ENCODE measurements around the gene EHBP1.

The EHBP1 gene

DNA sequence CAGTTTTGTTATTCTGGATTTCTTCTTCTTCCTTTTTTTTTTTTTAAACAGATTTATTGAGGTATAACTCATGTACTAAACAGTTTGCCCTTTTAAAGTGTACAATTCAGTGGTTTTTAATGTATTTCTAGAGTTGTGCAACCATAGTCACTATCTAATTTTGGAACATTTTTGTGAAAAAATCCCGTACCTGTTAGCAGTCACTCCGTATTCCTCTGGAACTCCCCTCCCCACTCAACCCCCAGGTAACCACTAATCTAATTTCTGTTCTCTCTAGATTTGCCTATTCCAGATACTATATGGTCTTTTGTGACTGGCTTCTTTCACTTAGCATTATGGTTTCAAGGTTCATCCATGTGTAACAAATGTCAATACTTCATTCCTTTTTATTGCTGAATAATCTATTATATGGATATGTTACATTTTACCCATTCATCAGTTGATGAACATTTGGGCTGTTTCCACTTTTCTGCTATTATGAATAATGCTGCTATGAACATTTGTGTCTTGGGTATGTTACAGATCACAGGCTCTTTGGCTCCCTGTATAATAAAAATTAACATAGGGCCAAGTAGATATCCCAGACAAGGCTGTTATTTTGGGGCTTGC lies 21.9 kb downstream of the EHBP1 start:
- in situ Hi-C loops (cut with MboI; ENCODE audit: low pct_unique_long_range_greater_than_20kb, low sequenced_read_pairs, unreplicated experiment): no loop called here
- DNase-seq (ENCODE audit: low spot score): no peak
- TF ChIP-seq, protein P1, sequence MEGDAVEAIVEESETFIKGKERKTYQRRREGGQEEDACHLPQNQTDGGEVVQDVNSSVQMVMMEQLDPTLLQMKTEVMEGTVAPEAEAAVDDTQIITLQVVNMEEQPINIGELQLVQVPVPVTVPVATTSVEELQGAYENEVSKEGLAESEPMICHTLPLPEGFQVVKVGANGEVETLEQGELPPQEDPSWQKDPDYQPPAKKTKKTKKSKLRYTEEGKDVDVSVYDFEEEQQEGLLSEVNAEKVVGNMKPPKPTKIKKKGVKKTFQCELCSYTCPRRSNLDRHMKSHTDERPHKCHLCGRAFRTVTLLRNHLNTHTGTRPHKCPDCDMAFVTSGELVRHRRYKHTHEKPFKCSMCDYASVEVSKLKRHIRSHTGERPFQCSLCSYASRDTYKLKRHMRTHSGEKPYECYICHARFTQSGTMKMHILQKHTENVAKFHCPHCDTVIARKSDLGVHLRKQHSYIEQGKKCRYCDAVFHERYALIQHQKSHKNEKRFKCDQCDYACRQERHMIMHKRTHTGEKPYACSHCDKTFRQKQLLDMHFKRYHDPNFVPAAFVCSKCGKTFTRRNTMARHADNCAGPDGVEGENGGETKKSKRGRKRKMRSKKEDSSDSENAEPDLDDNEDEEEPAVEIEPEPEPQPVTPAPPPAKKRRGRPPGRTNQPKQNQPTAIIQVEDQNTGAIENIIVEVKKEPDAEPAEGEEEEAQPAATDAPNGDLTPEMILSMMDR (IDR thresholded peaks at IDR 0.05; ENCODE audit: extremely low read depth, insufficient read depth, missing control alignments): no peak

DNA sequence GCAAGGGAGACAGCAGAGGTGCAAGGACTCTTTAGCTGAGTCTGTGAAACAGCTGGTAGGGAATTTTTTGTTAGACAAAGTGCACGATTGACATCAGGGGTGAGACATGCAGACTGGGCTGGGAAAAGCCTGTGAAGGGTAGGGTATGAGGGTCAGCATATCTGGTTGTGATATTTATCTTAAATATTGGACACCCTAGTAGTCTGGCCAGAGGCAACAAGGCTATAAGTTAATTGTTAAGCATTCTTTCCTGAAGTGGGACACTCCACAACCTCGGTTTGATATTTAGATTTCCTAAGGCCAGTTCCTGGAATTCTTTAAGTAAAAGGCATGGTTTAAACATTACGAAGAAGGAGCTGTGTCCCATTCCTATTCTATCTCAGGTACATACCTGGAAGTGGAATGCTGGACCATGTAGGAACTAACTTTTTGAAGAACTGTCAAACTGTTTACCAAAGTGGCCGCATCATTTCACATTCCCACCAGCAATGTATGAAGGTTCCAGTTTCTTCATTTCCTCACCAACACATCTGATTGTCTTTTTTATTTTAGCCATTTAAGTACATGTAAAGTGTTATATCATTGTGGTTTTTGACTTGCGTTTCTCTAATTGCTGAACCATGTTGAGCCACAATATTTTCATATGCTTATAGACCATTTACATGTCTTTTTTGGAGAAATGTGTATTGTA lies 22.5 kb downstream of the EHBP1 start:
- DNase-seq (ENCODE audit: low spot score): no peak
- in situ Hi-C loops (cut with MboI; ENCODE audit: low pct_unique_long_range_greater_than_20kb, low sequenced_read_pairs, unreplicated experiment): no loop called here
- TF ChIP-seq, protein P1 (IDR thresholded peaks at IDR 0.05; ENCODE audit: extremely low read depth, insufficient read depth, missing control alignments): no peak

DNA sequence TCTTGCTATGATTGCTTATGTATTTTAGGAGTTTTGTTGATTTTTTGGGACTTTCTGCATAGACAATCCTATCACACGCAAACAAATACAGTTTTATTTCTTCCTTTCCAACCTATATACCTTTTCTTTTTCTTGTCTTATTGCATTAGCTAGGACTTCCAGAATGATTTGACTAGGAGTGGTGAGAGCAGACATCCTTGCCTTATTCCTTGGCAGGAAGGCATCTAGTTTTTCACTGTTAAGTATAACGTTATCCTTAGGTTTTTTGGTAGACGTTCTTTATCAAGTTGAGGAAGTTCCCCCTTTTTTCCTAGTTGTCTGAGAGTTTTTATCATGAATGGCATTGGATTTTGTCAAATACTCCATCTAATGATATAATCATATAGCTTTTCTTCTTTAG lies 25.8 kb downstream of the EHBP1 start:
- TF ChIP-seq, protein P1 (IDR thresholded peaks at IDR 0.05; ENCODE audit: extremely low read depth, insufficient read depth, missing control alignments): no peak
- in situ Hi-C loops (cut with MboI; ENCODE audit: low pct_unique_long_range_greater_than_20kb, low sequenced_read_pairs, unreplicated experiment): no loop called here
- DNase-seq (ENCODE audit: low spot score): no peak

DNA sequence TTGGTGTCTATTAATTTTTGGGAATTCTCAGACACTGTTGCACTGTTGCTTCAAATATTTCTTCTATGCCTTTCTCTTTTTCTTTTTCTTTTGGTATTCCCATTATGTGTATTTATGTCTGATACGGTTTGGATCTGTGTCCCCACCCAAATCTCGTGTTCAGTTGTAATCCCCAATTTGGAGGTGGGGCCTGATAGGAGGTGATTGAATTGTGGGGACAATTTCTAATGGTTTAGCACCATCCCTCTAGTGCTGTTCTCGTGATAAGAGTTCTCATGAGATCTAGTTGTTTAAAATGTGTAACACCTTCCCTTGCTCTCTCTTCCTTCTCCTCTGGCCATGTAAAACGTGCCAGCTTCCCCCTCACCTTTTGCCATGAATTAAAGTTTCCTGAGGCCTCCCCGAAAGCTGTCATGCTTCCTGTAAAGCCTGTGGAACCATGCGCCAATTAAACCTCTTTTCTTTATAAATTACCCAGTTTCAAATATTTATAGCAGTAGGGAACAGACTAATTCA lies 26.8 kb downstream of the EHBP1 start:
- no peak for DNase-seq (ENCODE audit: low spot score)
- TF ChIP-seq, protein P1 (IDR thresholded peaks at IDR 0.05; ENCODE audit: extremely low read depth, insufficient read depth, missing control alignments): no peak
- in situ Hi-C loops (cut with MboI; ENCODE audit: low pct_unique_long_range_greater_than_20kb, low sequenced_read_pairs, unreplicated experiment): no loop called here

DNA sequence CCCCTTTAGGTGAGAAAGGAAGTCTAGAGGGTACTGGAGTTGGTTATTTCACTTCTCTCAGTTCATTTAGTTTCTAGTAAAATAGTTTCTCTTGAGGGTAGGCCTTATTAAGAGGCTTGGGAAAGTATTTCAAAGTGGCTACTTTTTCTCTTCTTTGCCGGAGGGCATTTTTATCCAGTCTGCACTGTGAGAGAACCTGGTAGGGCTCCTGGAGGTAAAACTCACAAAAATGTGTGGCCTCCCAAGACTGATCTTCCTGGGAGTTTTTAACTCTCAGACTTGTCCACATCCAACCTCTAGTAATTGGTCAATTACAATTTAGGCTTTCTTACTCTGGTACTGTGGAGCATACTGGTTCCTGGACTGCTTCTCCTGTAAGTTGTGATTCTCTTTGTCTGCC lies 28.0 kb downstream of the EHBP1 start:
- DNase-seq (ENCODE audit: low spot score): no peak
- in situ Hi-C loops (cut with MboI; ENCODE audit: low pct_unique_long_range_greater_than_20kb, low sequenced_read_pairs, unreplicated experiment): no loop called here
- TF ChIP-seq, protein P1 (IDR thresholded peaks at IDR 0.05; ENCODE audit: extremely low read depth, insufficient read depth, missing control alignments): no peak

DNA sequence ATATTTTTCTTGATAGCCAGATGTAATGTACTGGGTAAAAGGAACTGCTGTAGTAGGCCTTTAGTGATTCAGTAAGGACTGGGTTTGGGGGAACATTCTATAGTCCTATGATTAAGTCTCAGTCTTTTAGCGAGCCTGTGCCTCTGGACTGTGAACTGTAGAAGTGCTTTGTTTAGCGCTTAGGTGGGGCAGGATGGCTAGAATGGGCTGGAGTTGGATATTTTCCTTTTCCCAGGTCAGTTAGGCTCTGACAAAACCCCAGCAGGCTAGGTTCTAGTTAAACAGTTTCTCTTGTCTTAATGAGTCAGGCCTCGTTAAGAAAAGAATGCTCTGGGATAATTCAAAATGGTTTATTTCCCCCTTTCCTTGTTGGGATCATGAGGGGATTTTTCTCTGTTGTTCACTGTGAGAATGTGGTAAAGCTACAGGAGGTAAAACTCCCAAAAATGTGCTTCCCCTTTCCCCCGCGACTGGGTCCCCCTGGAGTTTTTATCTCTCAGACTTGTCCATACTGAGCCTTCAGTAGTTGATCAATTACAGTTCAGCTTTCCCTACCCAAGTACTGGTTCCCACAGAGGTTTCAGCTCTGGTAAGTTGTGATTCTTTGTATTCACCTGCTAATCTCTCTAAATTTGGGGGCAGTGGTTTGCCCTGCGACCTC lies 31.5 kb downstream of the EHBP1 start:
- no peak for DNase-seq (ENCODE audit: low spot score)
- TF ChIP-seq, protein P1 (IDR thresholded peaks at IDR 0.05; ENCODE audit: extremely low read depth, insufficient read depth, missing control alignments): no peak
- in situ Hi-C loops (cut with MboI; ENCODE audit: low pct_unique_long_range_greater_than_20kb, low sequenced_read_pairs, unreplicated experiment): no loop called here

All from GM13977 (cell line).